GM13976 (cell line): ENCODE results near the gene CCDC183.

Source experiments
- DNase-seq: peaks from one replicate; pipeline ENCODE4 v3.0.0; 2012; ENCODE audit warnings: low spot score
- in situ Hi-C: fragments of 300-500 bp; cut with MboI; formaldehyde crosslinking; loops from one replicate; pipeline ENCODE4 v1.12.0; 2022; ENCODE audit warnings: low sequenced_read_pairs, mixed read lengths, inconsistent platforms; ENCODE audit not compliant: unreplicated experiment
- TF ChIP-seq, protein P1 (sequence below): IDR thresholded peaks from 2 replicates; pipeline ENCODE4 v1.5.1; 2012; ENCODE audit warnings: borderline replicate concordance, mild to moderate bottlenecking; ENCODE audit not compliant: insufficient read depth; ENCODE audit errors: extremely low read depth, missing control alignments, control extremely low read depth

Gene CCDC183

DNA sequence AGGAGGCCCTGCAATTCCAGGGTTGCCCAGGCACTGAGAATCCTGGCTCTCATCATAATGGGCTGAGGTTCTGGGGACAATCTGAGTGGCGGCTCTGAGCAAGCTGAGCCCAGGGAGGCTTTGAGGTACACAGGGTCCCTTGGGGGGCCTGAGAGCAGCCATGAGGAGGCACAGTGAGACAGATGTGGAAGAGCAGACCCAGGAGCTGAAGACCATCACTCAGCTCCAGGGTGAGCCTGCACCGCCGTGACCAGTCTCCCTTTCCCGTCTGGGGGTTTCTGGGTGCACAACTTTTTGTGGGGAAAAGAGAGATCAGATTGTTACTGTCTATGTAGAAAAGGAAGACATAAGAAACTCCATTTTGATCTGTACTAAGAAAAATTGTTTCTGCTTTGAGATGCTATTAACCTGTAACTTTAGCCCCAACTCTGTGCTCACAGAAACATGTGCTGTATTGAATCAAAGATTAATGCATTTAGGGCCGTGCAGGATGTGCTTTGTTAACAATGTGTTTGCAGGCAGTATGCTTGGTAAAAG is at the start of gene CCDC183:
Gene CCDC183, plus strand, starts transcription at position 101 of the 537 bp plus-strand sequence. Its CDS starts 60 bp downstream, at position 161.
- TF ChIP-seq, protein P1, sequence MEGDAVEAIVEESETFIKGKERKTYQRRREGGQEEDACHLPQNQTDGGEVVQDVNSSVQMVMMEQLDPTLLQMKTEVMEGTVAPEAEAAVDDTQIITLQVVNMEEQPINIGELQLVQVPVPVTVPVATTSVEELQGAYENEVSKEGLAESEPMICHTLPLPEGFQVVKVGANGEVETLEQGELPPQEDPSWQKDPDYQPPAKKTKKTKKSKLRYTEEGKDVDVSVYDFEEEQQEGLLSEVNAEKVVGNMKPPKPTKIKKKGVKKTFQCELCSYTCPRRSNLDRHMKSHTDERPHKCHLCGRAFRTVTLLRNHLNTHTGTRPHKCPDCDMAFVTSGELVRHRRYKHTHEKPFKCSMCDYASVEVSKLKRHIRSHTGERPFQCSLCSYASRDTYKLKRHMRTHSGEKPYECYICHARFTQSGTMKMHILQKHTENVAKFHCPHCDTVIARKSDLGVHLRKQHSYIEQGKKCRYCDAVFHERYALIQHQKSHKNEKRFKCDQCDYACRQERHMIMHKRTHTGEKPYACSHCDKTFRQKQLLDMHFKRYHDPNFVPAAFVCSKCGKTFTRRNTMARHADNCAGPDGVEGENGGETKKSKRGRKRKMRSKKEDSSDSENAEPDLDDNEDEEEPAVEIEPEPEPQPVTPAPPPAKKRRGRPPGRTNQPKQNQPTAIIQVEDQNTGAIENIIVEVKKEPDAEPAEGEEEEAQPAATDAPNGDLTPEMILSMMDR, result no peak
- in situ Hi-C loops, result no loop called here

DNA sequence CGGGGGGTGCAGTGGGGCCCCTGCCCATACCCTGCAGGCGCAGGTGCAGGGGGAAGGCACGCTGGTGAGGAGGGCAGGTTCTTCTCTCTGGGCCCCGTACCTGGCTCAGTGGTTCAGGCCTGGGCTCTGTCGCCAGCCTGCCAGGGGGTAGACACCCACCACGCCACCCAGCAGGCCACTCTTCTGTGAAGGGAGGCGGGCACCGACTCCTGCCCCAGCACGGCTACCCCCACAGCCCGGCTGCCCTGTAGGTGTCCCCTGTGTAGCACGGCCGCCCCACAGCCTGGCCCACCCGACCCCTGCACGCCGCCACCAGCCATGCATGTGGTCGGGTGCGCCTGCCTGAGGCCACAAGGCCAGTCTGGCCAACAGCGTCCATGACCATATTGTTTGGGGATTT is 49.5 kb upstream of the CCDC183 start:
- TF ChIP-seq, protein P1, result no peak
- in situ Hi-C loops, result no loop called here
- DNase-seq, result no peak

More for the DNA sequence above, at the start of gene CCDC183:
- no peak for DNase-seq

DNA sequence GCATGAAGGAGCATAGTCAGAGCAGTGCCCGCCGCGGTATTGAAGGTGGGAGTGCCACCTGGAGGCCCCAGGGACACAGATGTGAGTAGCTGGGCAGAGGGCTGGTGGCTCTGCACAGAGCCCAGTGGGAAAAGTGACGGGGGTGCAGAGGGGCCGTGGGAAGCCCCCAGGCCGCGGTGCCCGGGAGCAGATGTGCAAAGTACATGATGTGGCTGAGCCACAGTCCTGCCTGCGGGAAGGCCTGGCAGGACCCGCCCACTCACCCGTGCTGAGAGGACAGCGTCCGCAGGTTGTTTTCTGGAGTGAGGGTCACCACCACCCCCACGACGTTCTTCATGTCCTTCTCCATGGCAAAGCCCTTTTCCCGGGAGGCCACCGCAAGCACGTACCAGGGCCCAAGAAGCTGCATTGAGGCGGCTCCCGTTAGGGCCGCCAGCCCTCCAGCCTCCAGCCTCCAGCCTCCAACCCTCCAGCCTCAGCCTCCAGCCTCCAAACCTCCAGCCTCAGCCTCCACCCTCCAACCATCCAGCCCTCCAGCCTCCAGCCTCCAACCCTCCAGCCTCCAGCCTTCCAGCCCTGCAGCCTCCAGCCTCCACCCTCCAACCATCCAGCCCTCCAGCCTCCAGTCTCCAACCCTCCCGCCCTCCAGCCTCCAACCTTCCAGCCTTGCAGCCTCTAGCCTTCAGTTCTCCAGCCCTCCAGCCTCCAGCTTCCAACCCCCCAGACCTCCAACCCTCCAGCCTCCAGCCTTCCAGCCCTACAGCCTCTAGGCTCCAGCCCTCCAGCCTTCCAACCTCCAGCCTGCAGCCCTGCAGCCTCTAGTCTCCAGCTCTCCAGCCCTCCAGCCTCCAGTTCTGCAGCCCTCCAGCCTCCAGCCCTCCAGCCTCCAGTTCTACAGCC is 48.7 kb upstream of the CCDC183 start:
- TF ChIP-seq, protein P1, result no peak
- in situ Hi-C loops, result no loop called here
- DNase-seq, result no peak

DNA sequence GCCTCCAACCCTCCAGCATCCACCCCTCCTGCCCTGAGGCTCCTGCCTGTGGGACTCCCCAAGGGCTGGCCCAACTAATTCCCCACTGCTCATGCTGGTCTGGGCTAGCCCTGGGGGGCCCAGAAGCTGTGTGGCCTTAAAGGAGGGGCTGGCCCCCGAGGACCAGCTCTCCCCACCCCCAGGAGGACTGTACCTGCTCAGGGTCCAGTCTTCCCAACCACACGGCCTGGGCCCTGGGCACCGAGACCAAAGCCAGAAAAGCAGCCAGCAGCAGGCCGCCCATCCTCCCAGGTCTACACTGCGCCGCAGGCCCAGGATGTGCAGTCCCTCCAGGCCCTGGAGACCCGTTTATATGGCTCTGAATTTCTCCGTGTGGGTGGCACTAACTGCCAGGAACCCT is 47.9 kb upstream of the CCDC183 start, which contains the start of gene LCN6:
Gene LCN6, minus strand, starts transcription at position 325 of the 400 bp plus-strand sequence. Its CDS starts 42 bp downstream, at position 283.
- TF ChIP-seq, protein P1, result no peak
- in situ Hi-C loops, result no loop called here
- DNase-seq, result no peak

DNA sequence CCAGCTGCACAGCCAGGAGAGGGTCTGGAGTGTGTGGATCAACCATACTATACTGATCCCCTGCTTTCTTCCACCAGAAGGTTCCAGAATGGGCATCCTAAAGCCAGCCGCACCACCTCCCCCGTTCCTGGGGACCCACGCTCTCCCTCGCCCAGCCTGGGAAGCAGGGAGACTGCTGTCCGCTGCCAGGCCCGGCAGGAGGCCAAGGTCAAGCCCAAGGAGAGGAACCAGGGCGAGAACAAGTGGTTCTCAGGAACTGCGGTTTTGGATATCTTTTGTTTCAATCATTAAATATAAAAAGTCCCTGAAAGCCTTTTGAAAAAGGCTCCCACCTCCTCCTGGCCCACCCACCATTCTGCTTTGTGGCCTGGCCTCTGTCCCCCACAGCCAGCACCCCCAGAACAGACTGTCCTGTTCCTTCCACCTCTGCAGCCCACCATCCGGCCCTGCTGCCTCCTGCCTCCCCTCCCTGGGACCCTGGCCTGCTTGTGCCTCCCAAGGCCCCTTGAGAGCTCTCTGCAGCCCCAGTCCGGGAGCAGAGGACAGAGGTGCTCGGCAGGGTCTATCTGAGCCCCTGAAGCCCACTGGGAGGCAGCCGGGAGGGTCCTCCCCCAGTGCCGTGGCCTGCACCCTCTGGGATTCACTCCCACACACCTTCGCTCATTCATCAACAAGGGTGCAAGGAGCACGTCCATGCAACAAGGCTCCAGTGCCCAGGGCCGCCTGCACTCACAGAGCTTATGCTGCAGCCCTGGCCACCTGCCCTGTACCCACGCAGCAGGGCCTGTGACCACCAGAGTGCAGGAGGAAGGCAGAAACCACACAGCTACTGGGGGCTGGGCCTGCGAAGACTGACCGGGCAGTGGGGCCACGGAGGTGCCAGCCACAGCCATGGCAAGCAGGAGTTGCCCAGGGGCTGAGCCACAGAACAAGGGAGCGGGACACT is 47.2 kb upstream of the CCDC183 start:
- TF ChIP-seq, protein P1, result no peak
- in situ Hi-C loops, result no loop called here
- DNase-seq, result no peak

DNA sequence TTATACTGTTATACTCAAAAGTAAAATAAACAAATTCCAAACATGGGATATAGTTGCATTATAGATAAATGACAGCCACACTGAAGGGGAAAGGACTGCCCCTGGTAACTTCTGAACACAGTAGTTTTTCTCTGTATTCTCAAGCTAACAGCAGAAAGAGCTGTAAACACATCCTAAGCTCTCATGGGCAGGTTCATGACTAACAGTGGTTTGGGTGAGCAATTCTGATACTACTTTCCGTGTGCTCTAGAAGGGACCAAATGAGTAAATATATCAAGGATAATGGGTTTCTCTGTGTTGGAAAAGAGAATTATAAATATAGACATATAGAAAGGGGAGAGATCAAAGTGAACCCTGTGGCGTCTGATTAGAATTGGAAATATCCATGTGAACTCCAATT is 45.6 kb upstream of the CCDC183 start:
- in situ Hi-C loops, result no loop called here
- TF ChIP-seq, protein P1, result no peak
- DNase-seq, result no peak
